Neuronal stem cell (in vitro differentiated cells): ENCODE data around the gene PRTFDC1.

Experiments
- DNase-seq: peaks from one replicate; pipeline ENCODE4 v3.0.0-alpha.2; 2013; ENCODE audit warnings: low spot score
- H2AFZ ChIP-seq: one replicate; pipeline ENCODE4 v1.6.1; 2013; ENCODE audit warnings: mild to moderate bottlenecking, low read length, inconsistent platforms
- H2AK5ac ChIP-seq: 2 replicates; pipeline ENCODE4 v1.6.1; 2013; ENCODE audit warnings: low read depth, mild to moderate bottlenecking, inconsistent platforms, low read length, moderate library complexity, mixed read lengths
- H2BK120ac ChIP-seq: 2 replicates; pipeline ENCODE4 v1.6.1; 2013; ENCODE audit warnings: low read depth, mild to moderate bottlenecking, inconsistent platforms, low read length, moderate library complexity, mixed read lengths
- H2BK12ac ChIP-seq: one replicate; pipeline ENCODE4 v1.6.1; 2013; ENCODE audit warnings: low read length, inconsistent platforms
- H2BK15ac ChIP-seq: 2 replicates; pipeline ENCODE4 v1.6.1; 2013; ENCODE audit warnings: mild to moderate bottlenecking, low read length, inconsistent platforms, mixed read lengths
- H2BK5ac ChIP-seq: one replicate; pipeline ENCODE4 v1.6.1; 2013; ENCODE audit warnings: inconsistent platforms, mild to moderate bottlenecking, low read length, moderate library complexity
- H3K14ac ChIP-seq: one replicate; pipeline ENCODE4 v1.6.1; 2013; ENCODE audit warnings: low read length, inconsistent platforms
- H3K18ac ChIP-seq: 2 replicates; pipeline ENCODE4 v1.6.1; 2013; ENCODE audit warnings: low read length, inconsistent platforms
- H3K23ac ChIP-seq: 2 replicates; pipeline ENCODE4 v1.6.1; 2013; ENCODE audit warnings: low read depth, mild to moderate bottlenecking, mixed read lengths, low read length, inconsistent platforms; ENCODE audit not compliant: poor library complexity
- H3K27ac ChIP-seq: replicated peaks from 3 replicates; pipeline ENCODE4 v1.5.1; 2013; ENCODE audit warnings: low read length, inconsistent platforms
- H3K27me3 ChIP-seq, 3 experiments: 2 replicates each; pipeline ENCODE4 v1.6.1; 2013; ENCODE audit warnings: low read length in 3 of 3, mild to moderate bottlenecking in 2 of 3, inconsistent platforms in 1 of 3, low read depth in 1 of 3, mixed read lengths in 1 of 3, moderate library complexity in 1 of 3; ENCODE audit not compliant: control insufficient read depth in 3 of 3, insufficient read depth in 3 of 3
- H3K36me3 ChIP-seq, 2 donors: replicated peaks in 1 of 2; 2 replicates each; pipeline ENCODE4 v1.6.1; 2013; ENCODE audit warnings: low read length in 2 of 2; ENCODE audit not compliant: control insufficient read depth in 2 of 2, insufficient read depth in 2 of 2
- H3K4ac ChIP-seq: 2 replicates; pipeline ENCODE4 v1.6.1; 2013; ENCODE audit warnings: inconsistent platforms, mild to moderate bottlenecking, low read length, moderate library complexity
- H3K4me1 ChIP-seq, 2 donors: 1 replicate in 1 of 2; 2 replicates in 1 of 2; pipeline ENCODE4 v1.6.1; 2013; ENCODE audit warnings: low read length in 2 of 2, low read depth in 1 of 2; ENCODE audit not compliant: control insufficient read depth in 2 of 2, insufficient read depth in 1 of 2
- H3K4me2 ChIP-seq: one replicate; pipeline ENCODE4 v1.6.1; 2013; ENCODE audit warnings: mild to moderate bottlenecking, low read length, inconsistent platforms; ENCODE audit not compliant: insufficient read depth, poor library complexity, severe bottlenecking
- H3K4me3 ChIP-seq, 2 donors: 2 replicates each; pipeline ENCODE4 v1.5.1; 2013; ENCODE audit warnings: low read length in 2 of 2, mild to moderate bottlenecking in 2 of 2, inconsistent platforms in 1 of 2, moderate library complexity in 1 of 2
- H3K79me1 ChIP-seq: one replicate; pipeline ENCODE4 v1.6.1; 2013; ENCODE audit warnings: low read depth, mild to moderate bottlenecking, inconsistent platforms, low read length, moderate library complexity
- H3K9ac ChIP-seq: one replicate; pipeline ENCODE4 v1.6.1; 2013; ENCODE audit warnings: mild to moderate bottlenecking, low read depth, low read length, inconsistent platforms; ENCODE audit not compliant: poor library complexity
- H3K9me3 ChIP-seq, 2 donors: replicated peaks in 1 of 2; 2 replicates each; pipeline versions ENCODE3 to v1.6.1; 2013; ENCODE audit warnings: low read length in 2 of 2, mild to moderate bottlenecking in 2 of 2, inconsistent platforms in 1 of 2, low read depth in 1 of 2, mixed read lengths in 1 of 2, moderate library complexity in 1 of 2; ENCODE audit not compliant: control insufficient read depth in 2 of 2, insufficient read depth in 1 of 2
- H4K8ac ChIP-seq: one replicate; pipeline ENCODE4 v1.6.1; 2013; ENCODE audit warnings: low read depth, mild to moderate bottlenecking, inconsistent platforms, low read length, moderate library complexity
- H4K91ac ChIP-seq: one replicate; pipeline ENCODE4 v1.6.1; 2013; ENCODE audit warnings: low read length, low read depth, mild to moderate bottlenecking, inconsistent platforms; ENCODE audit not compliant: poor library complexity
- WGBS, 2 donors: extraction: QIAGEN DNeasy Blood & Tissue Kit; methylation state at CpG; one replicate each; pipeline ENCODE4 v1.1.7; 2013; ENCODE audit warnings: missing lambda C conversion rate in 2 of 2, mixed read lengths in 1 of 2; ENCODE audit not compliant: insufficient read length in 2 of 2, insufficient replicate concordance in 1 of 2; ENCODE audit errors: extremely low coverage in 2 of 2; 5-methylcytosine and 5-hydroxymethylcytosine counted together

PRTFDC1 gene

GRCh38 chr10:24814568-24815313 lies 137.7 kb downstream of the PRTFDC1 start:
- H3K79me1 ChIP-seq = no peaks in the 10 kb centered on the region
- WGBS, 2 donors = no CpG with 5 or more reads among the region's 11 CpGs

GRCh38 chr10:24813856-24814255 lies 138.6 kb downstream of the PRTFDC1 start:
- Histone ChIP-seq H3K4ac (no peak overlapping the region), H2BK15ac (no peak overlapping the region), H2AK5ac (no peak overlapping the region), H2BK12ac (no peak overlapping the region), H3K27ac (no peak overlapping the region), H3K14ac (no peak overlapping the region), H2BK5ac (no peak overlapping the region), H3K23ac (no peak overlapping the region), H2AFZ (no peak overlapping the region), H4K8ac (no peak overlapping the region), H3K27me3 (no peaks in the 10 kb centered on the region), H3K4me3 (no peak overlapping the region), H3K9ac (no peak overlapping the region), H4K91ac (no peak overlapping the region), H3K4me1 (peaks cover 2 to 7% of the 10 kb centered on the region in 2 donors), H2BK120ac (no peak overlapping the region), H3K36me3 (no peaks in the 10 kb centered on the region), H3K4me2 (no peak overlapping the region), H3K18ac (no peak overlapping the region), H3K79me1 (no peaks in the 10 kb centered on the region), H3K9me3 (no peaks in the 10 kb centered on the region)
- no peak for DNase-seq
- no CpG with 5 or more reads among the region's 4 CpGs for WGBS, 2 donors

More at GRCh38 chr10:24814568-24815313, 137.7 kb downstream of the PRTFDC1 start:
- Histone ChIP-seq H2BK120ac (no peak overlapping the region), H3K18ac (no peak overlapping the region), H3K9me3 (no peaks in the 10 kb centered on the region), H3K27ac (no peak overlapping the region), H3K4me1 (peaks cover 2 to 7% of the 10 kb centered on the region in 2 donors), H2BK12ac (no peak overlapping the region), H3K14ac (no peak overlapping the region), H3K4ac (no peak overlapping the region), H4K91ac (no peak overlapping the region), H2AK5ac (no peak overlapping the region), H3K27me3 (no peaks in the 10 kb centered on the region), H3K23ac (no peak overlapping the region), H2AFZ (no peak overlapping the region), H2BK15ac (no peak overlapping the region), H3K9ac (no peak overlapping the region), H4K8ac (no peak overlapping the region), H3K4me3 (no peak overlapping the region), H2BK5ac (no peak overlapping the region), H3K36me3 (no peaks in the 10 kb centered on the region), H3K4me2 (no peak overlapping the region)
- no peak for DNase-seq

DNA sequence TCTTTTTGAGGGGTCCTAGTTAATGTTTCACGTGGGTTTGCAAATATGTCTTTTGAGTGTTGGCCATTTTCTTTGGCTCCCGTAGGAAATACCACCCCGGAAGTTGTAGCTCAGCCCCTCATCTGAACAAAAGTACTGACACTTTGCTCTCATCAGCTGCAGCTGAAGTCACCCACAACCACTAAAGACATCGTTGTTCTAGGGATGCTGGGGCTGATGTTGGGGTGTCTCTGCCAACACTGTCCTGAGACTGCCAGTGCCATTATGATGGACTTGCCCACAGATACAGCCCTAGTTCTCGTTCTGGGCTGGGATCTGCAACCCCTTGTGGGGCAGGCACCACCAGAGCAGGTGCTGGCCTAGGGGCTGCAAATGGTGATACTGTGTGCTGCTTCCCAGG lies 146.1 kb downstream of the PRTFDC1 start:
- H2BK12ac ChIP-seq = no peak overlapping the region
- no peak overlapping the region for H2BK15ac ChIP-seq
- no peak overlapping the region for H3K27ac ChIP-seq
- H2BK5ac ChIP-seq = no peak overlapping the region
- H3K36me3 ChIP-seq = no peaks in the 10 kb centered on the region
- no peaks in the 10 kb centered on the region for H3K27me3 ChIP-seq
- H4K91ac ChIP-seq = no peak overlapping the region
- H3K9ac ChIP-seq = no peak overlapping the region
- no peak overlapping the region for H4K8ac ChIP-seq
- no peaks in the 10 kb centered on the region for H3K4me1 ChIP-seq
- H3K9me3 ChIP-seq = no peaks in the 10 kb centered on the region
- H3K4me3 ChIP-seq = no peak overlapping the region
- no peak overlapping the region for H3K18ac ChIP-seq
- no peaks in the 10 kb centered on the region for H3K79me1 ChIP-seq
- no peak overlapping the region for H3K14ac ChIP-seq
- no peak overlapping the region for H2BK120ac ChIP-seq
- no peak overlapping the region for H3K23ac ChIP-seq
- H2AFZ ChIP-seq = no peak overlapping the region
- H3K4me2 ChIP-seq = no peak overlapping the region
- H2AK5ac ChIP-seq = no peak overlapping the region
- no peak for DNase-seq
- H3K4ac ChIP-seq = no peak overlapping the region
- no CpG with 5 or more reads among the region's 5 CpGs for WGBS, 2 donors

DNA sequence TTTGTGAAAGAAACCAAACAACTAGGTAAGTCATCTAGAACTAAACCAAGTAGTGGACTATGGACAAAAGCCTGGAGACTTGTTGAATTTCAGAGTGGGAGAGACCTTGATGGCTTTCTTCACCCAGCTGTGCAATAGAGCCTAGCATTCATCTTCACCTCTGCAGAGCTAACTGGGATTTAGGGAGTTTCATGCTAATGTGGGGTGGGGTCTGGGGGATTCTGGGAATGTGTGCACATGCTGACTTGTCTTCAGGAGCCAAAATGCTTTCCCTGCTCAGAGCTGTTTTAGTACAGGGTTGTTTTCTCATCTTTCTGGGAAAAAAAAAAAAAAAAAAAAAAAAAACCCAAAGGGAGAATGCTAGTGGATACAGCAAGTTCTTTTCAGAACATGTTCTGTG lies 147.4 kb downstream of the PRTFDC1 start:
- no peak overlapping the region for H2BK15ac ChIP-seq
- no peak for DNase-seq
- no peaks in the 10 kb centered on the region for H3K79me1 ChIP-seq
- no peaks in the 10 kb centered on the region for H3K27me3 ChIP-seq
- no peak overlapping the region for H2BK12ac ChIP-seq
- no peak overlapping the region for H2BK5ac ChIP-seq
- H3K4me1 ChIP-seq = no peaks in the 10 kb centered on the region
- H2AK5ac ChIP-seq = no peak overlapping the region
- no peak overlapping the region for H3K4ac ChIP-seq
- H3K4me3 ChIP-seq = no peak overlapping the region
- H4K91ac ChIP-seq = no peak overlapping the region
- H2BK120ac ChIP-seq = no peak overlapping the region
- no peaks in the 10 kb centered on the region for H3K9me3 ChIP-seq
- H3K36me3 ChIP-seq = no peaks in the 10 kb centered on the region
- no peak overlapping the region for H2AFZ ChIP-seq
- no peak overlapping the region for H3K14ac ChIP-seq
- no peak overlapping the region for H4K8ac ChIP-seq
- no peak overlapping the region for H3K9ac ChIP-seq
- H3K18ac ChIP-seq = no peak overlapping the region
- no peak overlapping the region for H3K27ac ChIP-seq
- no peak overlapping the region for H3K4me2 ChIP-seq
- no peak overlapping the region for H3K23ac ChIP-seq
